GM12878 (cell line): ENCODE measurements around the gene SCRT2. TPM values are rescaled to one million over a fixed set of nuclear protein-coding genes. Genes with fewer than 3 reads are reported as not detected.

Source experiments
- ATAC-seq: fragments of 200-7000 bp; cut with Tn5 transposase; 3 replicates; pipeline ENCODE4 v1.9.1; 2020; ENCODE audit warnings: mild to moderate bottlenecking, moderate library complexity
- BruUV-seq: library from RNA; stranded (reverse); fragments of 400-500 nt; replicated peaks from 2 replicates; lab custom pipeline; 2021; lab: Mats Ljungman, UMichigan
- CTCF ChIA-PET: fragments of 300-600 bp; sonication (Branson Sonifier 250); formaldehyde crosslinking; extraction: SDS; loops from one replicate; lab custom pipeline; 2021; ENCODE audit warnings: inconsistent platforms; lab: Yijun Ruan, JAX
- POLR2A ChIA-PET: fragments of 350-600 bp; formaldehyde crosslinking; extraction: SDS; loops from one replicate; lab custom pipeline; 2021; ENCODE audit warnings: inconsistent platforms; lab: Charles Lee
- RAD21 ChIA-PET: fragments of 300-600 bp; sonication (Branson Sonifier 250); formaldehyde crosslinking; loops from one replicate; lab custom pipeline; 2023; ENCODE audit warnings: antibody characterized with exemption; ENCODE audit not compliant: unreplicated experiment; lab: Charles Lee
- SMC1A ChIA-PET: fragments of 300-600 bp; sonication (Branson Sonifier 250); formaldehyde crosslinking; loops from one replicate; lab custom pipeline; 2023; ENCODE audit not compliant: unreplicated experiment, uncharacterized antibody; lab: Charles Lee
- DNase-seq: peaks from one replicate; pipeline ENCODE4 v3.0.0-alpha.2; 2011; ENCODE audit warnings: low read depth, low spot score
- FAIRE-seq: peaks from 3 replicates; lab custom pipeline; 2011; peaks lifted over from hg19 to GRCh38; lab: Jason Lieb, UNC
- H2AFZ ChIP-seq: 2 replicates; pipeline ENCODE4 v1.6.0; 2011; ENCODE audit warnings: low read depth, low read length, control low read depth; ENCODE audit not compliant: control insufficient read depth
- H3K27ac ChIP-seq: 2 replicates; pipeline ENCODE4 v1.5.1; 2011; ENCODE audit warnings: control low read depth; ENCODE audit not compliant: control insufficient read depth, insufficient read depth
- H3K27me3 ChIP-seq, 2 experiments: replicated peaks in 1 of 2; 2 replicates each; pipeline versions ENCODE4 v1.6.0 to v1.6.1; 2011; ENCODE audit warnings: low read length in 1 of 2; ENCODE audit not compliant: control insufficient read depth in 2 of 2, insufficient read depth in 2 of 2
- H3K36me3 ChIP-seq, 2 experiments: 2 replicates each; pipeline ENCODE4 v1.5.1; 2011; ENCODE audit warnings: low read length in 1 of 2; ENCODE audit not compliant: control insufficient read depth in 2 of 2, insufficient read depth in 2 of 2
- H3K4me1 ChIP-seq: 2 replicates; pipeline ENCODE4 v1.6.1; 2011; ENCODE audit warnings: mild to moderate bottlenecking, low read length, moderate library complexity, mixed read lengths; ENCODE audit not compliant: control insufficient read depth, insufficient read depth
- H3K4me2 ChIP-seq: 2 replicates; pipeline ENCODE4 v1.6.0; 2011; ENCODE audit warnings: control low read depth; ENCODE audit not compliant: control insufficient read depth, insufficient read depth
- H3K4me3 ChIP-seq: fragments of 200-600 bp; sonication (generic); 2 replicates; pipeline ENCODE4 v1.5.1; 2016
- H3K79me2 ChIP-seq: 2 replicates; pipeline ENCODE4 v1.6.0; 2011; ENCODE audit warnings: low read length; ENCODE audit not compliant: control insufficient read depth, insufficient read depth
- H3K9ac ChIP-seq: 2 replicates; pipeline ENCODE4 v1.8.0; 2011; ENCODE audit warnings: low read length, control low read depth, mixed read lengths; ENCODE audit not compliant: control insufficient read depth, insufficient read depth
- H3K9me3 ChIP-seq: replicated peaks from 3 replicates; pipeline ENCODE4 v1.5.1; 2011; ENCODE audit warnings: mild to moderate bottlenecking, low read length; ENCODE audit not compliant: control insufficient read depth, insufficient read depth
- H4K20me1 ChIP-seq: 2 replicates; pipeline ENCODE4 v1.6.0; 2011; ENCODE audit not compliant: control insufficient read depth, insufficient read depth
- DPF2 ChIP-seq: fragments of 450-650 bp; IDR thresholded peaks from 2 replicates; pipeline ENCODE4 v1.6.1; 2017; ENCODE audit warnings: mild to moderate bottlenecking
- E4F1 ChIP-seq: fragments of 450-650 bp; IDR thresholded peaks from 2 replicates; pipeline ENCODE4 v1.6.1; 2018; ENCODE audit warnings: borderline replicate concordance, mild to moderate bottlenecking; ENCODE audit not compliant: partially characterized antibody
- EZH2 ChIP-seq: IDR thresholded peaks from 2 replicates; pipeline ENCODE4 v1.6.1; 2012; ENCODE audit warnings: low read depth, mild to moderate bottlenecking, control low read depth, inconsistent platforms, low read length, borderline replicate concordance; ENCODE audit not compliant: control insufficient read depth
- SIX5 ChIP-seq: IDR thresholded peaks from 2 replicates; pipeline ENCODE4 v1.6.1; 2011; ENCODE audit warnings: mild to moderate bottlenecking, low read depth, low read length, moderate library complexity; ENCODE audit not compliant: severe bottlenecking
- WGBS: methylation state at CpG from one replicate; pipeline ENCODE4 v1.1.6; 2016; ENCODE audit warnings: low lambda C conversion rate; ENCODE audit not compliant: insufficient replicate concordance, insufficient coverage; ENCODE audit errors: missing lambda C conversion rate; 5-methylcytosine and 5-hydroxymethylcytosine counted together
- in situ Hi-C: fragments of 300-500 bp; cut with MboI; formaldehyde crosslinking; loops from 9 replicates; pipeline ENCODE4 v1.14.3; 2018; ENCODE audit warnings: mixed read lengths
- intact Hi-C: fragments of 100-400 bp; cut with micrococcal nuclease; formaldehyde crosslinking; loops from one replicate; pipeline ENCODE4 v1.14.2; 2022; ENCODE audit not compliant: unreplicated experiment
- polyA plus RNA-seq, 11 experiments: library from polyadenylated mRNA; depleted of rRNA in 4 of 11; unstranded in 6 of 11; stranded (reverse) in 5 of 11; fragments of >200 nt; fragmentation: Nextera tagmentation in 4 of 11; fragmentation: Illumina TruSeq in 1 of 11; extraction: Ambion mirVana in 4 of 11; extraction: Trizol in 1 of 11; gene quantifications; 1 replicate in 1 of 11; 2 replicates in 10 of 11; pipeline versions ENCODE4 v1.2.1 to v1.2.3, GENCODE V29; 2011 to 2016; ENCODE audit warnings: inconsistent platforms in 2 of 11, missing spikeins in 2 of 11, low read depth in 1 of 11
- total RNA-seq, 4 experiments: library from RNA; depleted of rRNA in 3 of 4; stranded (reverse); fragments of >200 nt in 3 of 4; fragmentation: Illumina TruSeq in 1 of 4; extraction: Trizol in 1 of 4; gene quantifications; 2 replicates each; pipeline versions ENCODE4 v1.2.1 to v1.2.3, GENCODE V29; 2013 to 2021
- TF ChIP-seq, protein P1 (sequence below): fragments of 450-650 bp; formaldehyde crosslinking; IDR thresholded peaks from 2 replicates; pipeline ENCODE4 v1.4.0; 2020; ENCODE audit warnings: mild to moderate bottlenecking, moderate library complexity
- TF ChIP-seq, protein P2 (sequence below): IDR thresholded peaks from 2 replicates; pipeline ENCODE4 v1.6.1; 2012; ENCODE audit warnings: mild to moderate bottlenecking, low read depth, low read length

SCRT2 gene
- total and polyA plus RNA-seq, 10 of the 15 experiments (the other 5 are each of a cell fraction or from before 2014, with no cell fraction given), result not detected

- in situ Hi-C loops, result no loop called here
Measured at GRCh38 chr20:671252-672030, 4.2 kb downstream of the SCRT2 start.

More at GRCh38 chr20:671252-672030, 4.2 kb downstream of the SCRT2 start:
- no peak overlapping the region for H2AFZ ChIP-seq
- peaks cover 3% of the 10 kb centered on the region; the same call in 1 of the 2 replicates for H3K4me1 ChIP-seq
- no peak overlapping the region for H3K4me3 ChIP-seq
- ChIA-PET POLR2A (no interaction called here), RAD21 (interaction anchor here (0.6 kb wide), 1 partner anchor 413 kb away, joined by 4 read pairs; no protein-coding TSS in a partner anchor), SMC1A (interaction anchor here (1.0 kb wide), 1 partner anchor 13 kb away, joined by 3 read pairs; no protein-coding TSS in a partner anchor), CTCF (interaction anchor here (0.7 to 3.5 kb wide), 2 partner anchors 27 to 68 kb away, joined by 3 to 11 read pairs; no protein-coding TSS in a partner anchor)
- no peaks in the 10 kb centered on the region for H3K36me3 ChIP-seq
- H3K9ac ChIP-seq, result no peak overlapping the region
- H3K27me3 ChIP-seq, result peaks cover 3 to 4% of the 10 kb centered on the region in 2 experiments; a peak in 3 of 4 replicates
- DNase-seq (no peak), ATAC-seq (no peak), FAIRE-seq (no peak)
- no peak overlapping the region for H3K4me2 ChIP-seq
- no TSS peak for BruUV-seq
- 4% methylated on average over 9 of the region's 9 CpGs for WGBS
- TF ChIP-seq, protein P1, sequence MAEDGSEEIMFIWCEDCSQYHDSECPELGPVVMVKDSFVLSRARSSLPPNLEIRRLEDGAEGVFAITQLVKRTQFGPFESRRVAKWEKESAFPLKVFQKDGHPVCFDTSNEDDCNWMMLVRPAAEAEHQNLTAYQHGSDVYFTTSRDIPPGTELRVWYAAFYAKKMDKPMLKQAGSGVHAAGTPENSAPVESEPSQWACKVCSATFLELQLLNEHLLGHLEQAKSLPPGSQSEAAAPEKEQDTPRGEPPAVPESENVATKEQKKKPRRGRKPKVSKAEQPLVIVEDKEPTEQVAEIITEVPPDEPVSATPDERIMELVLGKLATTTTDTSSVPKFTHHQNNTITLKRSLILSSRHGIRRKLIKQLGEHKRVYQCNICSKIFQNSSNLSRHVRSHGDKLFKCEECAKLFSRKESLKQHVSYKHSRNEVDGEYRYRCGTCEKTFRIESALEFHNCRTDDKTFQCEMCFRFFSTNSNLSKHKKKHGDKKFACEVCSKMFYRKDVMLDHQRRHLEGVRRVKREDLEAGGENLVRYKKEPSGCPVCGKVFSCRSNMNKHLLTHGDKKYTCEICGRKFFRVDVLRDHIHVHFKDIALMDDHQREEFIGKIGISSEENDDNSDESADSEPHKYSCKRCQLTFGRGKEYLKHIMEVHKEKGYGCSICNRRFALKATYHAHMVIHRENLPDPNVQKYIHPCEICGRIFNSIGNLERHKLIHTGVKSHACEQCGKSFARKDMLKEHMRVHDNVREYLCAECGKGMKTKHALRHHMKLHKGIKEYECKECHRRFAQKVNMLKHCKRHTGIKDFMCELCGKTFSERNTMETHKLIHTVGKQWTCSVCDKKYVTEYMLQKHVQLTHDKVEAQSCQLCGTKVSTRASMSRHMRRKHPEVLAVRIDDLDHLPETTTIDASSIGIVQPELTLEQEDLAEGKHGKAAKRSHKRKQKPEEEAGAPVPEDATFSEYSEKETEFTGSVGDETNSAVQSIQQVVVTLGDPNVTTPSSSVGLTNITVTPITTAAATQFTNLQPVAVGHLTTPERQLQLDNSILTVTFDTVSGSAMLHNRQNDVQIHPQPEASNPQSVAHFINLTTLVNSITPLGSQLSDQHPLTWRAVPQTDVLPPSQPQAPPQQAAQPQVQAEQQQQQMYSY (CRISPR knock-in tag), result no peak
- TF ChIP-seq DPF2 (no peak), E4F1 (no peak), SIX5 (no peak), EZH2 (no peak)
- TF ChIP-seq, protein P2, sequence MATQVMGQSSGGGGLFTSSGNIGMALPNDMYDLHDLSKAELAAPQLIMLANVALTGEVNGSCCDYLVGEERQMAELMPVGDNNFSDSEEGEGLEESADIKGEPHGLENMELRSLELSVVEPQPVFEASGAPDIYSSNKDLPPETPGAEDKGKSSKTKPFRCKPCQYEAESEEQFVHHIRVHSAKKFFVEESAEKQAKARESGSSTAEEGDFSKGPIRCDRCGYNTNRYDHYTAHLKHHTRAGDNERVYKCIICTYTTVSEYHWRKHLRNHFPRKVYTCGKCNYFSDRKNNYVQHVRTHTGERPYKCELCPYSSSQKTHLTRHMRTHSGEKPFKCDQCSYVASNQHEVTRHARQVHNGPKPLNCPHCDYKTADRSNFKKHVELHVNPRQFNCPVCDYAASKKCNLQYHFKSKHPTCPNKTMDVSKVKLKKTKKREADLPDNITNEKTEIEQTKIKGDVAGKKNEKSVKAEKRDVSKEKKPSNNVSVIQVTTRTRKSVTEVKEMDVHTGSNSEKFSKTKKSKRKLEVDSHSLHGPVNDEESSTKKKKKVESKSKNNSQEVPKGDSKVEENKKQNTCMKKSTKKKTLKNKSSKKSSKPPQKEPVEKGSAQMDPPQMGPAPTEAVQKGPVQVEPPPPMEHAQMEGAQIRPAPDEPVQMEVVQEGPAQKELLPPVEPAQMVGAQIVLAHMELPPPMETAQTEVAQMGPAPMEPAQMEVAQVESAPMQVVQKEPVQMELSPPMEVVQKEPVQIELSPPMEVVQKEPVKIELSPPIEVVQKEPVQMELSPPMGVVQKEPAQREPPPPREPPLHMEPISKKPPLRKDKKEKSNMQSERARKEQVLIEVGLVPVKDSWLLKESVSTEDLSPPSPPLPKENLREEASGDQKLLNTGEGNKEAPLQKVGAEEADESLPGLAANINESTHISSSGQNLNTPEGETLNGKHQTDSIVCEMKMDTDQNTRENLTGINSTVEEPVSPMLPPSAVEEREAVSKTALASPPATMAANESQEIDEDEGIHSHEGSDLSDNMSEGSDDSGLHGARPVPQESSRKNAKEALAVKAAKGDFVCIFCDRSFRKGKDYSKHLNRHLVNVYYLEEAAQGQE, result no peak
- intact Hi-C loops, result no loop called here
- no peak overlapping the region for H3K27ac ChIP-seq
- no peaks in the 10 kb centered on the region for H3K79me2 ChIP-seq
- H4K20me1 ChIP-seq, result no peaks in the 10 kb centered on the region
- H3K9me3 ChIP-seq, result no peaks in the 10 kb centered on the region
